Parathyroid adenoma (tissue), 2 donors: Measurements from ENCODE around the gene ANAPC4.

Experiments
- H2AFZ ChIP-seq: fragments of 300-600 bp; sonication (generic); one replicate; pipeline ENCODE4 v1.7.0; 2017; ENCODE audit warnings: antibody characterized with exemption, mild to moderate bottlenecking
- H3K27ac ChIP-seq: fragments of 300-600 bp; sonication (generic); one replicate; pipeline ENCODE4 v1.7.0; 2017
- H3K27me3 ChIP-seq: fragments of 300-600 bp; sonication (generic); one replicate; pipeline ENCODE4 v1.7.0; 2017; ENCODE audit warnings: low read length; ENCODE audit not compliant: control insufficient read depth, insufficient read depth
- H3K36me3 ChIP-seq: fragments of 300-600 bp; sonication (generic); one replicate; pipeline ENCODE4 v1.7.0; 2017; ENCODE audit warnings: low read length; ENCODE audit not compliant: control insufficient read depth, insufficient read depth
- H3K4me1 ChIP-seq: fragments of 300-600 bp; sonication (generic); one replicate; pipeline ENCODE4 v1.7.0; 2017; ENCODE audit warnings: control low read depth
- H3K4me2 ChIP-seq: fragments of 300-600 bp; sonication (generic); one replicate; pipeline ENCODE4 v1.7.0; 2017; ENCODE audit warnings: low read length
- H3K4me3 ChIP-seq: fragments of 300-600 bp; sonication (generic); one replicate; pipeline ENCODE4 v1.7.0; 2017; ENCODE audit warnings: low read depth, low read length
- H3K79me2 ChIP-seq: fragments of 300-600 bp; sonication (generic); one replicate; pipeline ENCODE4 v1.7.0; 2017; ENCODE audit warnings: control low read depth
- H3K9ac ChIP-seq: fragments of 300-600 bp; sonication (generic); one replicate; pipeline ENCODE4 v1.7.0; 2017; ENCODE audit warnings: mild to moderate bottlenecking
- H3K9me3 ChIP-seq: fragments of 300-600 bp; sonication (generic); one replicate; pipeline ENCODE4 v1.7.0; 2017; ENCODE audit warnings: low read length; ENCODE audit not compliant: control insufficient read depth
- TF ChIP-seq, protein P1 (sequence below): fragments of 300-600 bp; sonication (generic); IDR thresholded peaks from one replicate; pipeline ENCODE4 v1.7.0; 2017; ENCODE audit warnings: antibody characterized with exemption, mild to moderate bottlenecking
- donor health status: primary hyperparathyroidism.

The ANAPC4 gene

DNA sequence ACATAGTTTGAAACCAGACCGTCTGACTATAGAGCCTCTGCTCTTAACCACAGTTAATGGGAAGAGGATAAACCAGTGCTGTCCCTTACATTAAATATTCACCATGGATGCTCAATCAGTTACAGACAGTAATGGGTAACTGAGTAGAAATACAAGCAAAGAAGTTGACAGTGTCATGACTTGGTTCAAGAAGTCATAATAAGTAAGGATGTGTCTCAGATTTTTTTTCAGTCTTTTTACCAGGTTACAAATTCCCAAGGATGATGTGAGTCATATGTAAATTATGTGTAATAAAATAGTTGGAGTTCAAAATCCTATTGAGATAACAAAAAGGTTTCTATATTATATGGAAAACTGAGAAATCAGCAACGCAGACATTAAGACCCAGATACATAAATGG lies 33.4 kb upstream of the ANAPC4 start:
- Histone ChIP-seq H3K9me3 (no peaks in the 10 kb centered on the region), H3K4me1 (no peaks in the 10 kb centered on the region), H3K36me3 (no peaks in the 10 kb centered on the region), H2AFZ (no peak overlapping the region), H3K27ac (no peak overlapping the region), H3K9ac (no peak overlapping the region), H3K4me3 (no peak overlapping the region), H3K4me2 (no peak overlapping the region), H3K79me2 (no peaks in the 10 kb centered on the region), H3K27me3 (no peaks in the 10 kb centered on the region)
- TF ChIP-seq, protein P1, sequence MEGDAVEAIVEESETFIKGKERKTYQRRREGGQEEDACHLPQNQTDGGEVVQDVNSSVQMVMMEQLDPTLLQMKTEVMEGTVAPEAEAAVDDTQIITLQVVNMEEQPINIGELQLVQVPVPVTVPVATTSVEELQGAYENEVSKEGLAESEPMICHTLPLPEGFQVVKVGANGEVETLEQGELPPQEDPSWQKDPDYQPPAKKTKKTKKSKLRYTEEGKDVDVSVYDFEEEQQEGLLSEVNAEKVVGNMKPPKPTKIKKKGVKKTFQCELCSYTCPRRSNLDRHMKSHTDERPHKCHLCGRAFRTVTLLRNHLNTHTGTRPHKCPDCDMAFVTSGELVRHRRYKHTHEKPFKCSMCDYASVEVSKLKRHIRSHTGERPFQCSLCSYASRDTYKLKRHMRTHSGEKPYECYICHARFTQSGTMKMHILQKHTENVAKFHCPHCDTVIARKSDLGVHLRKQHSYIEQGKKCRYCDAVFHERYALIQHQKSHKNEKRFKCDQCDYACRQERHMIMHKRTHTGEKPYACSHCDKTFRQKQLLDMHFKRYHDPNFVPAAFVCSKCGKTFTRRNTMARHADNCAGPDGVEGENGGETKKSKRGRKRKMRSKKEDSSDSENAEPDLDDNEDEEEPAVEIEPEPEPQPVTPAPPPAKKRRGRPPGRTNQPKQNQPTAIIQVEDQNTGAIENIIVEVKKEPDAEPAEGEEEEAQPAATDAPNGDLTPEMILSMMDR, result no peak

DNA sequence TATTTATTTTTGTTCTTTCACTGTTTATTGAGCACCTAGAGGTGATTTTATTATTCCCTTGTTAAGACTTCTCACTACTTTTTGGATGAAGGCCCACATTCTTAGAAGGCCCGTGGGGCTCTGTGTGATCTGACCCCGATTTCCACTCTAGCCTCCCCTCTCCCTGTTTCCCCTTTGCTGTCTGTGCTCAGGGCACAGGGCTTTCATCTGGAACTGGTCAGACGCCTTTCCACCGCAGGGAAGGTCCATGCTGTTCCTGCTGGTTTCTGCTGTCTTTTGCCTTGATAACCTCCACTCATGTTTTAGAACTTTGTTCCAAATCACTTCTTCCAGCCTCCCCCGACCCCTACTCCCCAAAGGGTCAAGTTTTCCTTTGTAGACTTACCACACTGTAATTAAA lies 31.3 kb upstream of the ANAPC4 start:
- TF ChIP-seq, protein P1, result no peak
- Histone ChIP-seq H3K36me3 (no peaks in the 10 kb centered on the region), H3K4me1 (no peaks in the 10 kb centered on the region), H3K4me2 (no peak overlapping the region), H3K4me3 (no peak overlapping the region), H3K9ac (no peak overlapping the region), H3K27me3 (no peaks in the 10 kb centered on the region), H3K27ac (no peak overlapping the region), H2AFZ (no peak overlapping the region), H3K9me3 (no peaks in the 10 kb centered on the region), H3K79me2 (no peaks in the 10 kb centered on the region)

DNA sequence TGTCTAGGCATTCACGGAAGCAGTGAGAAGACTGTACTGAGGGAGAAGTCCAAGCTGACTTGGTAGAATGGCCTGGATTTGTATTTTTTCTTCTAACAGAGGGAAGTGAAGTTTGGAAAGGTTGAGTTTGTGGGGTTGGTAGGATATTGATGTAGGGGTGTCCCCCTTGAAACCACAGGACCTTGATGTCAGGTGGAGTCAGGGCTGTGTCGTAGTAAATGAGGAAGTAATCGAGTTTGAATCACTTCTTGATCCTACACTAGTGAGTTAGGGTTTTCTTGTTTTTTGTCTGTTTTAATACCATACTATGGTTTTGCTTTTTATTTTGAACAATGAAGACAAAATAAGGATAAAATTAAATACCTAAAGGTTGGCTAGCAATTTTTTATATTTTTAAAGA lies 30.1 kb upstream of the ANAPC4 start:
- no peak overlapping the region for H3K4me3 ChIP-seq
- TF ChIP-seq, protein P1, result no peak
- H3K4me2 ChIP-seq, result no peak overlapping the region
- H3K36me3 ChIP-seq, result no peaks in the 10 kb centered on the region
- H3K79me2 ChIP-seq, result no peaks in the 10 kb centered on the region
- H3K27me3 ChIP-seq, result no peaks in the 10 kb centered on the region
- no peak overlapping the region for H3K9ac ChIP-seq
- no peaks in the 10 kb centered on the region for H3K9me3 ChIP-seq
- H3K27ac ChIP-seq, result no peak overlapping the region
- no peaks in the 10 kb centered on the region for H3K4me1 ChIP-seq
- H2AFZ ChIP-seq, result no peak overlapping the region

DNA sequence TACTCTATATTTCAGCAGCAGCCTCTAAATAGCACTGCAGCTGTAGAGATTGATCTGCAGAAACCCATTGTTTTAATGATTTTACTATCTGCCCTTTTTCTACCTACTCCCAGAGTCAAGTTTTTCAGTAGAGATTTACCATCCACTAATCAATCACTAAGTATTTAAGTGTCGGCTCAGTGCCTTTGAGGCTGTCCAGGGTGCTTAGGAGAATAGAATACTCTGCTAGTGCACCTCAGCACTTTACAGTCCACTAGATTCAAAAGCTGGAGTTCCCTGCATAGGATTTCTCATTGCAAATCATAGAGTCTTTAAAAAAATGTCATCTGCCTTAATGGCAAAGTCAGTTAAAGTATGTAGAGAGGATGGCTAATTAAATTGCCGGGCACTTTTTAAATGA lies 29.6 kb upstream of the ANAPC4 start:
- TF ChIP-seq, protein P1, result no peak
- Histone ChIP-seq H3K79me2 (no peaks in the 10 kb centered on the region), H3K27me3 (no peaks in the 10 kb centered on the region), H3K9me3 (no peaks in the 10 kb centered on the region), H3K4me2 (no peak overlapping the region), H3K27ac (no peak overlapping the region), H3K4me3 (no peak overlapping the region), H3K4me1 (no peaks in the 10 kb centered on the region), H2AFZ (no peak overlapping the region), H3K9ac (no peak overlapping the region), H3K36me3 (no peaks in the 10 kb centered on the region)

DNA sequence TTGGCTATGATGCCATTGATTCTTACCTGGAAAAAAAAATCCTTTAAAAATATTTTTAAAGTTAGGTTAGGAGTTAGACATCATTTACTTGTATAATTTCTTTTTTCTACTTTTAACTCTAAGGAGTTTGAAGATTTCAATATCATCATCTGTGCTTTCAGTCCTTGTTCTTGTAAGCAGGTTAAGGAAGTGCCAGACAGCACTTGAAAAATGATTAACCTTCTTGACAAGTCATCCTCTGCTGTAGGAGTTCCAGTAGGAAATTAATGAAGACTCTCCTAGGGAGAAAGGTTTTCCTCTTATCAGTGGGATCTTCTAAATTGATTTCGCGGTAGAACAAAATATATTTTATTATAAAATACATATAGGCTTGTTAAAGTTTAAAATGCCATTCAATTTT lies 29.1 kb upstream of the ANAPC4 start:
- Histone ChIP-seq H3K27me3 (no peaks in the 10 kb centered on the region), H3K36me3 (no peaks in the 10 kb centered on the region), H3K79me2 (no peaks in the 10 kb centered on the region), H3K4me2 (no peak overlapping the region), H2AFZ (no peak overlapping the region), H3K4me1 (no peaks in the 10 kb centered on the region), H3K9ac (no peak overlapping the region), H3K9me3 (no peaks in the 10 kb centered on the region), H3K27ac (no peak overlapping the region), H3K4me3 (no peak overlapping the region)
- TF ChIP-seq, protein P1, result no peak
